HG03354 (cell line): ENCODE measurements around the gene GPR75.
"Not testable (repeated sequence)": the region's sequence is repeated elsewhere in the genome, so short reads cannot be mapped to it uniquely, and the experiment has no call there.

Experiments used
- ATAC-seq: cut with Tn5 transposase; IDR thresholded peaks from one replicate; pipeline ENCODE4 v1.9.1; 2021; ENCODE audit warnings: mild to moderate bottlenecking; ENCODE audit not compliant: unreplicated experiment, poor library complexity, severe bottlenecking

Gene GPR75

DNA sequence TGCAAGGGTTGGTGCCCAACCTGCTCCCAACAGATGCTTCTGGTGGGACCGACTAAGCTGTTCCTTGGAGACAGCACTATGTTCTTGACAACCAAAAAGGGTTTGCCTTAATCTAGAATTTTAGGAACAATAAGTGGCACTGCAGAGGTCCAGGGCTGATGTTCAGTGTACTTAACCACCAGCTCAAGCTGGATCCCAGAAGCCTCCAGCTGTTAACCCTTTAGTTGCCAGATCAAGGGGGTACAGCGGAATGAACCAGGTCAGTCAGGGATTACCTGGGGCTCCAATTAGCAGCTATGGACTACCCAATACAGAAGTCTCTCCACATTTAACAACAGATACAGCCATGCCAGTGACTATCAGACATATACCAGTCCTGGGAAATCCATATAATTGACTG lies 3.5 kb downstream of the GPR75 start:
- ATAC-seq: no peak

DNA sequence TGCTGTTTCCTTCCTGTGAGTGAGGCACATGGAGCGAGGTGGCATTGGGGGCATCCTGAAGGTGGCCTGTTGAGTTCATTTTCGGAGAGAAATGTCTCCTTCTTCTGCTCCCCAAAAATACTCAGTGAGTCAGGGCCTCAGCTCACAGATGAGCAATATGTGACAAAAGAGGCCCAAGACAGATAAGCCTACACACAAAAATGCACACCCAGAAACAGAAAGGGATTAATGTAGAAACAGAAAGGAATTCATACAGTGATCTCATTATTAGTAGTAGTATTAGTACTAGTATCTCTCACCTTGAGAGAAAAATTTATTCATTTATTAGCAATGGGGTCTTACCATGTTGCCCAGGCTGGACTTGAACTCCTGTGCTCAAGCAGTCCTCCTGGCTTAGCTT lies 5.1 kb downstream of the GPR75 start:
- no peak for ATAC-seq

DNA sequence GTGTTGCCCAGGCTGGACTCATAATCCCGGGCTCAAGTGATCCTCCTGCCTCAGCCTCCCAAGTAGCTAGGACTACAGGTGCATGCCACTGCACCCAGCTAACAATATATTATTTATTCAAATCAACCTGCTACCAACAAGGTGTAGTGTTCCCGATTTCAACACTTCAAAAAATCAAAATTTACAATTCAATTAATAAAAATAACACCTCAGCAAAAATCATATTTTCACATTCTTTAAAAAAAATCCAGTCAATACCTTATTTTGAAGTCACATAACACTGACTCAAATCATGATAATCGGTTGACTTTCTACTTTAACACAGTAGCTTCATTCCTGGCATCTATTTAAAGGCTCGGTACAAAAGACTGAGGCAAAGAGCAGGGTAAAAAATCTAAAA lies 7.2 kb downstream of the GPR75 start:
- no peak for ATAC-seq

DNA sequence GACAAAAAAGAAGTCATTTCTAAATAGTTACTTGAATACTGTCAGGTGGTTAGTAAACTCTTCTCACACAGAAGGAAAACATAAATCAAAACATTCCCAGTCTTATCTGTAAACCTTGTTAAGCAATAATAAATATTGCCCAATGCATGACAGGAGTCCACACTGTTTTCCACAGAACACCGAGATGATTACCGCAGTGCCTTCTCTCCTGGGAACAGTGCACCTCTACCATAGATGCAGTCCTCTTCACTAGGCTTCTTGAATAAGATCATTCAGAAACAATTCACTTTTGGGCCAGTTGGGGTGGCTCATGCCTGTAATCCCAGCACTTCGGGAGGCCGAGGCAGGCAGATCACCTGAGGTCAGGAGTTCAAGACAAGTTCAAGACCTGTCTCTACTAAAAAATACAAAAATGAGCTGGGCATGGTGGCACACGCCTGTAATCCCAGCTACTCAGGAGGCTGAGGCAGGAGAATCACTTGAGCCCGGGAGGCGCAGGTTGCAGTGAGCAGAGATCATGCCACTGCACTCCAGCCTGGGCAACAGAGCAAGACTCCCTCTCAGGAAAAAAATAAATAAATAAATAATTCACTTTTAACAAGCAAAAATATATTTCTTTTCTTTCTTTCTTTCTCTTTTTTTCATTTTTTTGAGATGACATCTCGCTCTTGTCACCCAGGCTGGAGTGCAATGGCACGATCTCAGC lies 8.6 kb downstream of the GPR75 start:
- not testable (repeated sequence) for ATAC-seq

DNA sequence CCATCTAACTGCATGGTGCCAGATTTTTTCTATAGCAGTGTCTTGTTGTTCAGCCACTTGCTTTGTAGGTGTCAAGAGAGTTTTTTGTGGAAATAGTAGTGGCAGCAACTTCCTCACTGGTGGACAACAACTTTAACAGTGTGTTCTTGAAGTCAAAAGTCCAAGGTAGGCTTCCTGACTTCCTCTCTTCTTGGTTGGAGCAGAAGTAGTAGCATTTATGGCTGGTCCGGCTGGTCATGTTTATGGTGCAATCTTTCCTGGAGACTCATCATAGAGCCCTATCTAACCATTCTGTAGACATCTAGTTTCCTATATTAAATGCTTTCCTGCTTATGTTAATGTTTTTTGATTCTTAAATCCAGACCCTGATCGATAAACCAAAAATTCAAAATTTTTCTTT lies 11.7 kb downstream of the GPR75 start:
- no peak for ATAC-seq

DNA sequence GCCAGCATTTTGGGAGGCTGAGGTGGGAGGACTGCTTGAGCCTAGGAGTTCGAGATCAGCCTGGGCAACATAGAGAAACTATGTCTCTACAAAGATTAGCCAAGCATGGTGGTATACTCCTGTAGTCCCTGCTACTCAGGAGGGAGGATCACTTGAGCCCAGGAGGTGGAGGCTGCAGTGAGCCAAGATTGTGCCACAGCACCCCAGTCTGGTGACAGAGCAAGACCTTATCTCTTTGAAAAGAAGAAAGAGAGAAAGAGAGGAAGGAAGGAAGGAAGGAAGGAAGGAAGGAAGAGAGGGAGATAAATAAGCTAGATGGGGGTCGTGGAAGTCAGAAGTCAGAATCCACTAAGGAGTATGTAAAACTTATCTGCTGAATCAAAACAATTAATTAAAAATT lies 16.2 kb downstream of the GPR75 start:
- ATAC-seq: no peak

DNA sequence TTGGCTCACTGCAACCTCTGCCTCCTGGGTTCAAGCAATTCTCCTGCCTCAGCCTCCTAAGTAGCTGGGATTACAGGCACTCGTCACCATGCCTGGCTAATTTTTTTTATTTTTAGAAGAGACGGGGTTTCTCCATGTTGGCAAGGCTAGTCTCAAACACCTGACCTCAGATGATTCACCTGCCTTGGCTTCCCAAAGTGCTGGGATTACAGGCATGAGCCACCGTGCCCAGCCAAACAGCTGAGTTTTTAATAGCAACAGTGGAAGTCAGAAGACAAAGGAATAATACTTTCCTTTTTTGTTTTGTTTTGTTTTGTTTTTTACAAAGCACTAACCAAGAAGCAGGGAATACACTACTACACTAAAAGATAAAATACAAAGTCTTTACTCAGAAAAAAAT lies 16.9 kb downstream of the GPR75 start:
- no peak for ATAC-seq

DNA sequence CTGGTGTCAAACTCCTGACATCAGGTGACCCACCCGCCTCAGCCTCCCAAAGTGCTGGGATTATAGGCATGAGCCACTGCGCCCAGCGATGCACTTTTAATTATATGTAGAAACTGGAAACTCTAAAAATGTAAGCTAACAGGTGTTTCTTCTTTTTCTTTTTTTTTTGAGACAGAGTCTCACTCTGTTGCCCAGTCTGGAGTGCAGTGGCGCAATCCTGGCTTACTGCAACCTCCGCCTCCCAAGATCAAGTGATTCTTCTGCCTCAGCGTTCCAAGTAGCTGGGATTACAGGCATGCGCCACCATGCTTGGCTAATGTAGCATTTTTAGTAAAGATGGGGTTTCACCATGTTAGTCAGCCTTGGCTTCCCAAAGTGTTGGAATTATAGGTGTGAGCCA lies 18.1 kb downstream of the GPR75 start:
- not testable (repeated sequence) for ATAC-seq

DNA sequence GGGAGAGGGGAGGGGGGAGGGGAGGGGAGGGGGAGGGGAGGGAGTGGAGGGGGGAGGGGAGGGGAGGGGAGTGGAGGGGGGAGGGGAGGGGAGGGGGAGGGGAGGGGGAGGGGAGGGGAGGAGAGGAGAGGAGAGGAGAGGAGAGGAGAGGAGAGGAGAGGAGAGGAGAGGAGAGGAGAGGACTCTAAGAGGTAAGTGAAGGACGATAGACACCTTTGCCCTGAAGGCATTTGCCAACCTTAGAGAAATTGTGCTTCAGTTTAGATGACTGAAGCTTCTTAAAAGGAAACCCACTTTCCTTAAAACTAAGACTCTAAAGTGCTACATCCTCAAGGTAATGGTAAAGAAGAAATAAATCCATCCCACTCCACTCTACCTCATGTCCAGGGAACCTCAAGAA lies 19.2 kb downstream of the GPR75 start:
- no peak for ATAC-seq

DNA sequence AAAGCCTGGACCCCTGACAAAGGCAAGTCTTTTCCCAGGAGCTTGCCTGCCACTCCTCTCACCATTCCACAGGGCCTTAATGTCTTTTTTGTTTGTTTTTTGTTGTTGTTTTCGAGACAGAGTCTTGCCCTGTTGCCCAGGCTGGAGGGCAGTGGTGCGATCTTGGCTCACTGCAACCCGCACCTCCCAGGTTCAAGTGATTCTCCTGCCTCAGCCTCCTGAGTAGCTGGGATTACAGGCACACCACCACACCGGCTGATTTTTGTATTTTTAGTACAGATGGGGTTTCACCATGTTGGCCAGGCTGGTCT lies 29.8 kb downstream of the GPR75 start:
- ATAC-seq: not testable (repeated sequence)

DNA sequence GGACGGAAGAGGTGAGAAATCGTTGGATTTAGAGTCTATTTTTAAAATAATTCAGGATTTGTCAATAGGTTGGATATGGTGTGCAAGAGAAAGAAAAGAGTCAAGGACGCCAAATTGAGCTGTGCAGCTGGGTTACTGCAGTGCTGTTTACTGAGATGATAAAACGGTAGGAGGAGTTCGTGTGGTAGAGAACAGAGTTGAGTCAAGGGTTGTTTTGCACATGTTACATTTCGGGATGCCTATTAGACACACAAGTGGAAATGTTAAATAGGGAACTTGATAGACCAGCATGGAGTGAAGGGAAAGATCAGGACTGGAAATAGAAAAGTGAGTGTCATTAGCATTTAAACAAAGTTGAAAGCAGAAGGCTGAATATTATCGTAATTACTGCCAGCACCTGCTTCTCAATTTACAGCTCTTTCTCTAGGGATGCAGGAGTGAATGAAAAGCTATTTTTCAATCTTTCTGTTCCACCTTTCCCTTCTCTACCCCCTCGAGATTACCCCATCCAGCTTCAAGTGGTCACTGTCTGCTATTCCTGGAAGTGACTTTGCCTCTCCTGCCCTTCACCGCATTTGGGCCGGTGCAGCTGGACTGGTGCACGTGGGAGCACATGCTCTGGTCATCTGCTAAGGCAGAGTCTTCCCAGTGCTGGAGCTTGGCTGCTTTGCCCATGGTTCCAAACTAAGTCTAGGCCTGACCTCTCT lies 30.3 kb downstream of the GPR75 start:
- no peak for ATAC-seq

DNA sequence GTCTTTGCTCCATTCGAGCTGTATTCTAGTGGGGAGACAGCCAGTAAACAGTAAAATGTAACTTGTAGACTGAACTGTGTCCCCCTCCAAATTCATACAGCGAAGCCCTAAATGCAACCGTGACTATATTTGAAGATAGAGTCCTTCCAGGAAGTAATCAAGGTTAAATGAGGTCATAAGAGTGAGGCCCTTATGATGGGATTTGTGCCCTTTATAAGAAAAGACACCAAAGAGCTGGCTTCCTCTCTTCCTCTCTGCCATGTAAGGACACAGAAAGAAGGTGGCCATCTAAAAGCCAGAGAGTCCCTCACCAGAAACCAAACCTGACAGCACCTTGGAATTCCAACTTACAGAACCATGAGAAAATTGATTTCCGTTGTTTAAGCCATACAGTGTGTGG lies 31.4 kb downstream of the GPR75 start:
- ATAC-seq: no peak

DNA sequence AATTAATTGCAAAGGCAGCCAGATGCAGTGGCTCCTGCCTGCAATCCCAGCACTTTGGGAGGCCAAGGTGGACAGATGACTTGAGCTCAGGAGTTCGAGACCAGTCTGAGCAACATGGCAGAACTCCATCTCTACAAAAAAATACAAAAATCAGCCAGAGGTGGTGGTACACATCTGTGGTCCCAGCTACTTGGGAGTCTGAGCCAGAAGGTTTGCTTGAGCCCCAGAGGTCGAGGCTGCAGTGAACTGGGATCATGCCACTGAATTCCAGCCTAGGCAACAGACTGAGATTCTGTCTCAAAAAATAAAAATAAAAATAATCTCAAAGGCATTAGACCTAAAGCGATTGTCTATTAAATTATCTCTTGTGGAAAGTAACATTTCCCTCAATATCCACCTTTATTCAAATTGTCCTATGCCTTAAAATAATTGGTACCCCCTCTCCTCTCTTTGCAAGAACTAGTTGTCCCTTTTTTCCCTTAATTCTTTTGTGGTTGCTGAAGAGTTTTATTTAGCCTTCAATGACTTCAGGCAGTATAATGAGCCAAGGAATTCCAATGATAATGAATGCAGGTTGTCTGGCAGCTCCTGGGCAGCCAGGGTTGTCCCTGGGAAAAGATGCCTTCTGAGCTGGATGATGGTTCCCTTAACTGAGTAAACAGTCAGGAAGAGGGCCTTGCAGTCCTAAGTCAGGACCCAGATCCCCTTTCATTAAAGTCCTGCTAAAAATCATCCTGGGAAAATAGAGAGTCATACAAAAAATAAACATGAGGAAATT lies 32.2 kb downstream of the GPR75 start:
- ATAC-seq: no peak

DNA sequence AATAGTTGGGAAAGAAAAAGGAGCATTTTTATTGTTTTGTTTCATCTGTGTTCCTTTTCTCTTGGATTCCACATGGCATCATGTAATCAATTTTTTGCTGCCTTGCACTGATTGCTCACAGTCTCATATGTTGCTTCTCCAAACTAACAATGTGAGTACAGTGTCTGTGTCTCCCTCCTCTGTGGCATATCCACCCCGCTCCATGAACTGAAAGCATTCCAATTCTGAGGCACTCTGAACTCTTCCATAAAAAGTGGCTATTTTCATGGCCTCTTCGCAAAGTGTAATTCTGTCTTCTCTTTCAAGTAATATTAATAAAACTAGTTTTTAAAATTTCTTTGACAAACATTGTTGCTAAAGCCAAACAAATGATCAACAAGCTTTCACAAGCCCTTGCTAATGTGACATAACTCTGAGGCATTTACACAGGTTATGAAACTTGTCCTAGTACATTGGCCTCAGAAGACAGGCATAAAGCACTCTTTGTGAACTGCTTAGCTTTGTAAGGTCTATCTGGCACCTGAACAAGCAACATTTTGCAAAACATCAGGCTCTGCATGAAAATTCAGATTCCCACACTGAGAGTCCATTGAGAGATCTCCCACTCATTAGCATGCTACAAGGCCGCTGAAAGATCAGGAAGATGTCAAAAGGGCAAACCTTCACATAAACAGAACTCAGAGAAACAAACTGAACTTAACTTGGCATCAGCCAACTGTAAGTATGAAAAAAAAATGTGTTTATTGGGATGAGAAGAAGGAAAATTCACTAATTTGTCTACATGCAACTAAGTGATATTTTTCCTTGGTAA lies 33.0 kb downstream of the GPR75 start:
- no peak for ATAC-seq

DNA sequence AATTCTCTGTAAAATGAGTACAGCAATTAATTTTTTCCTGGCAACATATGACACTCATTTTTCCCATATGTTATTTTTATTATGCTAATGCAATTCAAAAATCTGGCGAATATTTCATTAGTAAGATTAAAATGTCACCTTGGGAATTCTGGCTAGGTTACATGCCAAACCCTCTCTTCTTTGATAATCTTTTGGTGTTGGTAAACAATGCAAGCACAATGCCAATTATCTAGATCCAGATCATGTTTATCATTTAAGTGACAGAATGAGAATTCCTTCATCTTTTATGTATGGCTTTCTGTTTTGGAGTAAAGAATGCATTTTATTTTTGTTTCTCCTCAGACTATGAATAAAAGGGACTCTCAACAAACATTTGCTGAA lies 33.7 kb downstream of the GPR75 start:
- no peak for ATAC-seq

DNA sequence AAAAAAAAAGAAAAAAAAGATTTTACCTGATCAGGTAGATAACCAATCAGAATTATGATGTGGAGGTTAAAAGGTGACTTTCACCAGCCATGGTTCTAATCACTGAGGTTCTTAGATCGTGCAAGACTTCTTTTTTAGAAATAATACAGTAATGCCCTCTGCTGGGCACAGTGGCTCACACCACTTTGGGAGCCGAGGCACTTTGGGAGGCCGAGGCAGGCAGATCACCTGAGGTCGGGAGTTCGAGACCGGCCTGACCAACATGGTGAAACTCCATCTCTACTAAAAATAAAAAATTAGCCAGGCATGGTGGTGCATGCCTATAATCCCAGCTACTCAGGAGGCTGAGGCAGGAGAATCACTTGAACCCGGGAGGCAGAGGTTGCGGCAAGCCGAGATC lies 36.1 kb downstream of the GPR75 start:
- ATAC-seq: peak; percentile 49

DNA sequence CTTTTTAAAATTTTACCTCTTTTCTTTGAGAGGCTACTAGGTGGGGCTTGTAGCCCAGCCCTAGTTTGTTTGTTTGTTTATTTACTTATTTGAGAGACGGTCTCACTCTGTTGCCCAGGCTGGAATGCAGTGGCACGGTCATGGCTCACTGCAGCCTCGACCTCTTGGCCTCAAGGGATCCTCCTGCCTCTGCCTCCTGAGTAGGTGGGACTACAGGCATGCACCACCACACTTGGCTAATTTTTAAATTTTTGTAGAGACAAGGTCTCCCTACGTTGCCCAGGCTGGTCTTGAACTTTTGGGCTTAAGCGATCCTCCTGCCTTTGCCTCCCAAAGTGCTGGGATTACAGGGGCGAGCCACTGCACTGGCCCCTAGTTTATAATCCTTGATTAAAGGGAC lies 38.0 kb downstream of the GPR75 start:
- ATAC-seq: no peak

DNA sequence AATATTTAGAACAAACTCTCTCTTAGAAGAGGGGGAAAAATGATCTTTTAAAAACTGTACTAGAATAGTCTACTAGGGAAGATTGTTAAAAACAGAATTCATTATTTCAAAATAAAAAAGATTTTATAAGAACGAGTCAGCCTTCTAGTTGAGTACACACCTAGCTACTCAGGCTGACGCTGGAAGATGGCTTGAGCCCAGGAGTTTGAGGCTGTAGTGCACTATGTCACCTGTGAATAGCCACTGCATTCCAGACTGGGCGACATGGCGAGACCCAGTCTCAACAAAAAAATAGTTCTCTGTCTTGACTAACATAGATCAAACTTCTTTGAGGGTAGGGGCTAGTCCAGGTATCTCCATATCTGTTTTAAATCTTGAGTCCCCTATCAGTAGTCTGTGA lies 39.1 kb downstream of the GPR75 start:
- ATAC-seq: no peak

DNA sequence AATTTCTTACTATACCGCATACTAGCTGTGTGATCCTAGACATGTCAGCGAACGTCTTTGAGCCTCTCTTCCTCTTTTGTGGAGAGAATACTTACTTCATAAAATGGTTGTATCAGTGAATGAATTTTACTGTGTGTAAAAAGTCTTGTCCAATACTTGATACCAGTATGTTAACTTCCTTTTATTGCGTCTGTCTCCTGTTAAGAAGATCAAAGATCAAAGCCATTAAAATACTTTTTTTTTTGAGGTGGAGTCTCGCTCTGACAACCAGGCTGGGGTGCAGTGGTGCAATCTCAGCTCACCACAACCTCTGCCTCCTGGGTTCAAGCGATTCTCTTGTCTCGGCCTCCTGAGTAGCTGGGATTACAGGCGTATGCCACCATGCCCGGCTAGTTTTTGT lies 39.7 kb downstream of the GPR75 start:
- no peak for ATAC-seq

DNA sequence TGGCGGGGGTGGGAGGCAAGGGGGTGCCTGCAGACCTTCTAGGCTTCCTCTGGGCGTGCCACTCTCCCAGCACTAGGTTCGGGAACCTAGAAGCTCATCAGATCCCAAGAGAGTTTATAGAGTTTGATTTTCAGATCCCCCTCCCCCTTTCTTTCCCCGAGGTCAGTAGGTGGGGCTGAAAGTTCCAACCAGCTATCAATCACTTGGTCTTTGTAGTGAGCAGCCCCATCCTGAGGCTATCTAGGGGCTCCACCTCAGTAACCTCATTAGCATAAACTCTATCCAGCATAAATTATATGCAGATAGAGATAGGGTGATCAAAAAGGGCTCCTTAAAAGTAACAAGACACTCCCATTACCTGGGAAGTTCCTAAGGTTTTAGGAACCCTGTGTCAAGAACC lies 40.1 kb downstream of the GPR75 start:
- ATAC-seq: no peak
